Stimulated activated naive CD4-positive, alpha-beta T cell treated with Interleukin-2 at 50 U/mL for 16 hours (primary cell): ENCODE measurements around the gene RALGAPB.

Experiments used
- DNase-seq: peaks from one replicate; lab custom pipeline; 2025; lab: John Stamatoyannopoulos, UW

Gene RALGAPB

DNA sequence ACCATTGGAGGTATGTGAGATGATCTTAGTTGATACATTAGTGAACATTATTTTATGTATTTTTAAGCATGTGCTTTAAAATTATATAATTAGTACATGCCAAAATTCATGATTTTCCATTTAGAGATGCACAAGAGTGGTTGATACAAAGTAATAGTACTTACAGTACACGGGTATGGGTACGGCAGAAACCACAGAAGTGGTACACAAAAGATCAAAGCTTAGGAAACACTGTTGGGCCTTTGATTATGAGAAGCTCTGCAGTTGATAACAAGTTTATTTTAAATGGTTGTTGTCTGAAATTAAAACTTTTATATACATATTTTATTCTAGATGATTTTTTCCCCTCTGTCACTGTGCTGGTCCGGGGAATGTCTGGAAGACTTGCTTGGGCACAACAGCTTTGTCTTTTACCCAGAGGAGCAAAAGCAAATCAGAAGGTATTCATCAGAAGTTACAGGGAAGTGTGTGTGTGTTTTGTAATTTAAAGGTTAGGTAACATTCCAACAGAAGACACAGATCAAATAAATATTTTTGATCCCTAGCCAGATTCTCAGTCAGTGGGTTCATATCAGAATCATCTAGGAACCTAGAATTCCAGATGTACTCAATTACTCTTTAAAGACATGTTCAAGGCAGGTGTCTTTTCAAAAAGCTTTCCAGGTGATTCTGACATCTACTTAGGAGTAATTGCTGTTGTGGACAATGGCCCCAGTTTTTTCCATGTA, 75.9 kb downstream of the RALGAPB start:
- DNase-seq = no peak

DNA sequence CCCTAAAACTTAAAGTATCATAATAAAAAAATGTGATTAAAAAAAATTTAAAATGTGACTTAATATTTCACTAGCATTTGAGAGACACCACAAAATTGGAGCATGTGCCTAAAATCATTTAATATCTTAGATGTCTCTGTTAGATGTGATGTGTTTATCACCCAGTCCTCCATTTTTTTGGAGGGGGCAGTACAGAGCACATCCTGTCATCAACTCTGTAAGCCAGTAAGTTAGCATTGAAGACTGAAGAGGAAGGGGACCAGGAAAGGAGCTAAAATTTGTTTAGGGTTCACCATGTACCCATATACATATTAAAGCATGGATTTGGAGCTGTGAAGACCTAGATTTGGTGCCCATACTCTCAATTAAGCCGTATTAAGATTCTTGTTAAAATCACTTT, 77.6 kb downstream of the RALGAPB start:
- no peak for DNase-seq

DNA sequence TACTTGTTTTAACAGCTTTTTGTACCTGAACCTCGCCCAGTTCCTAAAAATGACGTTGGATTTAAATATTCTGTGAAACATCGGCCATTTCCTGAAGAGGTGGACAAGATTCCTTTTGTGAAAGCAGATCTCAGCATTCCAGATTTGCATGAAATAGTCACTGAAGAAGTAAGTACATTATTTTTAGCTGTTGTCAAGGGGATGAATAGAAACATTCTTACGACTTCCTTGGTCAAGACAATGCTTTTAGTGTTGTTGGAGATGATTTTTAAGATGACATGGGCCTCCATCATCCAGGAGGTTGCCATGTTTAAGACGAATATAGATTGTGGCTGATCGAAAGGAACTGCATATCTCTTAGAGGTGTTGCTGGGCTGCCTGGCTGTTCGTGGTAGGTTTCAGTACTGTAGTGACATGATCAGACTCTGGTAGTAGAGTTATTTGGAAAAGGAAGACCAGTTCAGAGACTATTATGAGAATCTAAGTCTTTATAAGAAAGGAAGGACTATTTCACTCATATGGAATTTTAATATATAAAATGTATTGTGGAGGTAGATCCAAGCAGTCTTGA, 78.5 kb downstream of the RALGAPB start:
- DNase-seq = no peak

DNA sequence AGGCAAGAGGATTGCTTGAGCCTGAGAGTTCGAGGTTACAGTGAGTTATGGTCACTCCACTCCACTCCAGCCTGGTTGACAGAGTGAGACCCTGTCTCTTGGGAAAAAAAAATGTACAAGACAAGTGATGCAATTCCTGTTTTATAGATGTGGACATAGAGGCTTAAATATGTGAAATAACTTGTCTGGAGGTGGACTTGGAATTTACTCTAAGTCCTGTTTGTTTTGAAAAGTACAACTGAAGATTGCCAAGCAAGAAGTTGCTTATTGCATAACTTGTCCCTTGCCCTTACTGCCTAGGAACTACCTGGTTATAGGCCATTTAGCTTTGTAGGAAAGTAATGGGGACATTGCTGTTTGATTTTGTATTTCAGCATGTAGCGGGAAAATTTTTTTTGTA, 82.3 kb downstream of the RALGAPB start:
- DNase-seq = no peak

DNA sequence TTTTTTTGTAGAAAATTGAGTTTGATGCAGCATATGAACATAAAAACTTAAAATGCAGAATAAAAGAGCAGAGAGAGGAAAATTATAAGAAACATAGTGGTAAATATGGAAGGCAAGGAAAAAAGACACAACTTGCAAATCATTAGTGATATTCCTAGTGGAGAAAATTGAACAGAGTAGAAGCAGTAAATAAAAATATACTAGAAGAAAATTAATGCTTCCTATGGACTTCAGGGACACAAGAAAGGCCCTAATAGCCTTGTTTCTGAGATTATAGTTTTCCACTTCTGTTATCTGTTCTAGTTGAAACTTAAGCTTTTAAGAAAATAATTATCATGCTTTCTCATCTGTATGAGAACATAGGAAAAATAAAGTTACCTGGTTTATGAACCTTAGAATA, 82.8 kb downstream of the RALGAPB start:
- no peak for DNase-seq

DNA sequence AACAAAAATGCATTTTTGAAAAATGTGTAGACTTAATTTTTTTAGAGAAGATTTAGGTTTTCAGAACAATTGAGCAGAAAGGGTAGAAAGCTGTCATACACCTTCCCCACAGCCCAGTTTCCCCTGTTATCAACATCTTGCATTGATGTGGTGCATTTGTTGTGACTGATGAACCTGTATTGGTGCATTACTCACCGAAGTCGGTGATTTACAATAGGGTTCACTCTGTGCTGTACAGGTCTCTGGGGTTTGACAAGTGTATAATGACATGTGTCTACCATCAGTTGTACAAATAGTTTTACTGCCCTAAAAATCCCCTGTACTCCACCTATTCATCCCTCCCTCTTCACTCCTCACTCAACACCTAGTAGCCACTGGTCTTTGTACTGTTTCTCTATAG, 84.5 kb downstream of the RALGAPB start:
- no peak for DNase-seq

DNA sequence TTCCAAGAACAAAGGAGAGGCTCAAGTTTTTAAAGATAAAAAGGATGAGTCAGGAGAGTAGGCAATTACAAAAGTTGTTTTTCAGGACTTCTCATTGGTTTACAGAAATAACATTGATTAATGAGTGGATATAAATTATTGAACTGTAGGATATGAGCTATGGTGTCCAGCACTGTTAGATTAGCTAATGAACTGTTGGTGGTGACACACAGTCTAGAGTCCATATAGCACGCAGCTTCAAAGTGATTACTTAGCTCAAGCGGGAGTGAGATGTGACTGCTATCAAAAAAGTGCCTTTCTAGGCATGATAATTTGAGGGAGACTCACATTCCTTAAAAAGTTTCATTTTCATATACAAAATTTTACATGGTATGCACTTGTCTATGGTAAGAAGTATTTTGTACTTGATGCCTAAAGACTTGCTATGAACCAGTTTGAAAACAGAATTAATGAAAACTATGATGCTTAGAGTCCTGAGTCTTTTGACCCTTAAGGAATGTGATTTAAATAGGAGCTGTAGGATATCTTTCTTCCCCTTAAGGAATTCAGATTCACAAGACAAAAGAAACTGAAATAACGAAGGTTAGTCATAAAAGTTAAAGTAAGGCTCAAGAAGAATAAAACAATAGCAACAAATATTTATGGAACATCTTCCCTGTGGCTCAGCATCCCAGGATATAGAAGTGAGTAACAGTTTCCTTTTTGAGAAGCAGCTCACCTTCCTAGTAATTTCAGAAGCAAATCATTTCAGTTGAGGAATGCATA, 86.1 kb downstream of the RALGAPB start:
- no peak for DNase-seq

DNA sequence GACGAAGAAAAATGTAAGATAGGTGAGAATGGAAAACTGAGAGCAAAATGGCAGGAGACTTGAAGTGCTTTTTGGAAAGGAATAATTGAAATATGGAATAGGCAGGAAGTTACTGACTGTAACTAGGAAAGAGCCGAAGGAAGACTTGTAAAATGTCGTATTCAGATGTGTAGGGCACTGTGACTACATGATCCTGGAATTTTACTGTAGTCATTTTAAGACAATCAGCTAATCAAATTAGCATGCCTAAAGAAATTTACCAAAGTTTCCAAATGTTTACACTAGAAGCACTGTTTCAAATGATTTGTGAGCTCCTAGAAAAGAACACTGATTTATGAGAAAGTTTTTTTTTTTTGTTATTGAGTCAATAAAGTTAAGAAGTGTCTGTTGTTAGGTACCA, 87.1 kb downstream of the RALGAPB start:
- no peak for DNase-seq

DNA sequence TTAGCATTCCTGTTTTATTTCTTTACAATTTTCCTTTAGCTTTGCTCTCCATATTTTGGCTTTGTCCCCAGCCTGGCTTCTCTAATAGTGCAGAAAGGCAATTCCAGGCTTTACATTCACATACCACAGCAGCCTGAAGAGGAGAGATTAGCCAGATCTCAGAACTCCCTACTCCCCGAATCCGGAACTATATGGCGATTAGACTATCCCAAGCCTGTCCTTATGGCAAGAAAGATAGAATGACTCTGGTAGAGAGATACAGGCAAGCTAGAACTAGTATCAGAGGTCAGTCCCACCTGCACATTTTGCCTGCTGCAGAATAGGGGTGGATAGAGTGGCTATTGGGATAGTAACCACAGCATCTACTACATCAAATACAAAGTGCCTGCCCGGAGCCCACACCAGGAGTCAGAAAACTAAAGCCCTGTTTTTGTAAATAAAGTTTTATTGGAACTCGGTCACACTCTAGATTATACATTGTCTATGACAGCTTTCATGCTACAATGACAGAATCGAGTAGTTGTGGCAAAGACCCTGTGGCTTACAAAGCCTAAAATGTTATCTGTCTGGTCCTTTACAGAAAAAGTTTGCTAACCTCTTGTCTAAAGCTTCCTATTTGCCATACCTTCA, 91.3 kb downstream of the RALGAPB start:
- no peak for DNase-seq

DNA sequence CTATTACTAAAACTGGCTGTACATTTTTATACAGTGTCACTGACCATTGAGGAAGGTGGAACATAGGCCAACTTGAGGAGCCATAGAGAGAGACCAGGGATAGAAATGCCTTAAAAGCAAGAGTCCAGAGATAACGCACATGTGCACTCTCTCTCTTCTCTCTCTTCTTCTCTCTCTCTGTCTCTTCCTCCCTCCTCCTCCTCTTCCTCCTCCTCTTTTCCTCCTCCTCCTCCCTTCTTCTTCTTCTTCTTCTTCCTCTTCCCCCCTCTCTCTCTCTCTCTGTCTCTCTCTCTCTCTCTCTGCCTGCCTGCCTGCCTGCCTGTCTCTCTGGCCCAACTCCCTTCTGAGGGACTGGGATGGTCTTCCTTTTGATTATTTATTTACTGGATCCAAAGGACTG, 92.0 kb downstream of the RALGAPB start:
- no peak for DNase-seq

DNA sequence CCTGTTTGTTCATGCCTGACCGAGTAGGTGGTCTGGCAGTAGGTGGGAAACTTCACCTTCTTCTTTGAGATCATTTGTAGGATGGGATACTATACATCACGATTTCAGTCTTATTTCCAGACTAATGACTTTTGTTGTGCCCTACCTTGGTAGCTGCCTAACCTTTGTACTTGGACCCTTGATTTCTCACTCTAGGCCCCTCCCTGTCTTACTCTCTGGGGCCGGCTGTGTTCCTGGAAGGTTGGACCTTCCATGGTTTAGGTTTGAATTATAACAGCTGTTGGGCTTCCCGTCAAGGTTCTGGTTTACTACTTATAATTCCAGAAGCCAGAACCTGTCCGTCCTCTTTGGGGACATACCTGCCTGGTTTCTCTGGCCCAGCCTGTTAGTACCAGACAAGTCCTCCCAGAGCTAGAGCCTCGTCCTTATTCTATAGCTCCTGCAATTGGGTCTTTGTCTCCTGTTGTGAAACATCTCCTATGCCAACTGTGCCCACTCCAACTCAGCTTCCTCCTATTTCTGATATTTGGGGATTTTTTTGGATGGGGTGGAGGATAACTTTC, 93.5 kb downstream of the RALGAPB start:
- no peak for DNase-seq

DNA sequence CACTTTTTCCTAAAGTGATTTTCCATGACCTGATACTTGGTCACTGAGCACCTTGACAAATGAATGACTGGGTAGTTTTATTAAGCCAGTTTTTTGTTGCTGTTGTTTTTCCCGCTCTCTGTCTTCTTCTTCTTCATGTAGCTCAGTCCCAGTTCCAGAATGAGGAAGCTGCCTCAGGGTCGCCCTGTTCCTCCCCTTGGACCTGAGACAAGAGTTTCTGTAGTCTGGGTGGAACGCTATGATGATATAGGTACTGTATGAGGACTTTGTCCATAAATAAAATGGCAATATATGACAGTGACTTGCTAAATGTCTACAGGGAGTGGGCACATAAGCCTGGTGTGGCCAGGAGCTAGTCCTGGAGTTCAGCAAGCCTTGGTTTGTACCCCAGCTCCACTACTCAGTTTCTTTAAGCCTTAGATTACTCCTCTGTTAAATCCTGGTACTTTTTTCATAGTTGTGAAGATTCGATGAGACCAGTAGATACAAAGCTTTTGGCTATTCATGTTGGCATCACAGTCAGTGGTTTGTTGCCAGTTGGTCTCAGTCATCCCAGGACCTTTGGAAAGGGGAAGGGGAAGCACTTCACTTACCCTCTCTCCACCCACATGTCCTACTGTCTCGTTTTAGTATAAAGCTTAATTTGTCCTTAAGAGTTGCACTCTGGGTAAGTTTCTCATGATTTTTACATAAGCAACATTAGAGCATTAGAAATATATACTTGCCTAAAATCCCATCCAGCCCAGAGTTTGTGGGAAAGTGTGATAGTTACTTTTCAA, 97.3 kb downstream of the RALGAPB start:
- DNase-seq = no peak

DNA sequence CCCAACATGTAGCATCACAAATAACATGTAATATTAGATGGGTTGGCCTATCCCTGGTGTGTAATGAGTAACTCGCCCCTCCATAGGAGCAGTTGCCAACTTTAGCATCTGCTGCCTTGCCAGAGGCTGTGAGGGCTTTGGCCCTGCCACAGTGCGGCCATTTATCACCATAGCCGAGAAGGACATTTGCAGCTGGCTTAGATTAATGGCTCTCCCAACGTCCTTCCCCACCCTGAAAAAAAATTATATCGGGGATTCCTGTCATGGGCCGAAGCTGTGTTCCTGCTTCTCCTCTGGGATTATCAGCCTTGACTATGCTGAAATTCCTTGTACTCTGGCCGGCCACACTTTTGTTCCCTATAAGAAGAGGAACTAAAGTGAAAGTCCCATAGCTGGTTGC, 100.8 kb downstream of the RALGAPB start:
- no peak for DNase-seq

DNA sequence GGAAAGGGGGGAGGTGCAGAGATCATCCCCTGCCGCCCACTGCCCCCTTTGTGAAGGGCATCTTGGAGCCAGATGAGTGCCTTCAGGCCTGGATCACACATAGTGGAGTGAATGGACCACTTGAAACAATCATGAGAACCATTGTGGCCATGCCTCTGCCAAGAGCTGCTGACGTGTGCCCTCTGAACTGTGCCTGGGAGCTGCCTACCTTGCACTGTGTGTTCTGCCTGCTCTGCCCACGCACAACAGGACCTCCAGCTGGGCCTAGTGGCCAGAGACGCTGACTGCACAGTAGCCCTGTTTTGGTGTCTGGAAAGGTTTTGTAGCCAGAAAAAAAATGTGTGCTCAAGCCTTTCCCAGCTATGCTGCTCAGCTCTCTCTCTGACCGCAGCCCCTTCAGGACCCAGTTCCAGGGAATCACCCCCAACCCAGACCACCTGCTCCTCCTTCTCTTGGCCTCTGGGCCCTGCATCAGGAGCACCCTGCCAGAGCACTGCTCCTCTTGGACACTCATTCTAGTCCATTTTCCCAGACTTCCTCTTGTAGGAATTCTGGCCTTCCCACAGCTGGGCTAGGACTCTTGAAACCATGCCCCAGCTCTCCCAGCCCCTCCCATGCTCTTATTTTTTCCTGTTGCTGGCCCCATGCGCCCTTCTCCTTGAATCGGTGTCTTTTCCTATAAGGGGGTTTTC, 106.7 kb downstream of the RALGAPB start:
- no peak for DNase-seq

DNA sequence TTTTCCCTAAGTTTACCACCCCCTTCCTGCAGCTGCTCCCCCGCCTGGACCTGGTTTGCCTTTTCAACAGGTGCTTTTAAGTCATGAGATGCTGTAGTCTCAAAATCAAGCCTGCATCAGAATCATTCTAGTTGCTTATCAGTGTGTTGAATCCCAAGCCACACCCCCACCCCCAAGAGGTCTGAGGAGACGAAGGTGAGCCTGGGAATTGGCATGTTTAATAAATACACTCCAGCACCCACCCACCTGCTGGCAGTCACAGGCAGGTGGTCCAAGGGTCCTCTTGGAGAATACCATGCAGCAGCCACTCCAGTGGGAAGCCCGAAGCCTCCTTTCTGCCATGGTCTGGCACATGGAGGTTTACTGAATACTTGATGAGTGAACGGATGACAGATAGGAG, 107.3 kb downstream of the RALGAPB start:
- no peak for DNase-seq

DNA sequence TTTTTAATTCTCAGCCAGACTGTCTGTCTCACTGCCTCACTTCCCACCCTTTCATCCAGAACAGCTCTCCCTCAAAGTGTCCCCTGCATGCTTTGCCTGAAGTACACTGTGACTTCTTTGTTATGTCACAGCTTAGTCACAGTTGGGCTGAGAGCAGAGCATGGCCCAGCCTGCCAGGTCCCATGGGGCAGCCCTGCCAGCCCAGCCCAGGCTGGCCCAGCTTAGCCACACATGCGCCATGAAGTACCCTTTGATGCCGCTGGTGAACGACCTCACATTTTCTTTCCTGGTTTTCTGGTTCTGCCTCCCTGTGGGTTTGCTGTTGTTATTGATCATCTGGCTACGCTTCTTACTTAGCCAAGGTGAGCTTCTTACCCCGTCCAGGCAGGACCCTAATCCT, 108.4 kb downstream of the RALGAPB start, which contains the start of gene ADIG:
ADIG (plus strand) TSS at position 185 of the 400 bp plus-strand sequence; CDS start at position 239, 54 bp downstream.
- DNase-seq = no peak

DNA sequence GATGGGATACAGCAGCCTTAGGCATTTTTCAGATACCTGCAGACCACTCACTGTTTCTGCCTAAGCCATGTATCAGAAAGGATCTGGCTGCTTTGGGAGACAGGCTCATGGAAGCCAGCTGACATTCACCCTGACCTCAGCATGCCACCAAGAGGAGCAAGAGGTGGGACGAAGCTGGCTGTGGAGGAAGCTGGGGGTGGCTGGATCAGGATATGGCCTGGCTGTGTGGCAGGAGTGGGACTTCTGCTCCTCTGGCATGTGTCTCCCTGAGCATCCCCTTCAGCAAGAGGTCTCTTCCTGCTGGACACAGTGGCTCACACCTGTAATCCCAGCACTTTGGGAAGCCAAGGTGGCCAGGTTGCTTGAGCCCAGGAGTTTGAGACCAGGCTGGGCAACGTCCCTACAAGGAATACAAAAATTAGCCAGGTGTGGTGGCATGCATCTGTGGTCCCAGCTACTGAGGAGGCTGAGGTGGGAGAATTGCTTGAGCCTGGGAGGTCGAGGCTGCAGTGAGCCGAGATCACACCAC, 109.3 kb downstream of the RALGAPB start:
- no peak for DNase-seq

DNA sequence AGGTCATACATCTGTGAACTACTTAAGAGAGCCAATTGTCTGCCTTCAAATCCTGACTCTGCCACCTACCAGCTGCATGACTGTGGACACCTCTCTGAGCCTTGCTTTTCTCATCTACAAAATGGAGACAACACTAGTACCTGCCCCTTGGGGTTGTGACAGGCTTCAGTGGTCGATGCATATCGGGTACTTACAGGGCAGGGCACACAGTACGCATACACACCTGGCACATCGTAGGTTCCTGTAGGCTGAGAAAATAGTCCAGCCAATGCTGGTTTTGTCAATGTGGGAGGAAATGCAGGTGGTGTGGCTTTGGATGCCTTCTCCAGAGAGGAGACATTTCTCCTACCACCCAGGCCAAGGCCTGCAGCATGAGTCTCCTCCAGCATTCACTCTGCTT, 110.7 kb downstream of the RALGAPB start:
- no peak for DNase-seq

DNA sequence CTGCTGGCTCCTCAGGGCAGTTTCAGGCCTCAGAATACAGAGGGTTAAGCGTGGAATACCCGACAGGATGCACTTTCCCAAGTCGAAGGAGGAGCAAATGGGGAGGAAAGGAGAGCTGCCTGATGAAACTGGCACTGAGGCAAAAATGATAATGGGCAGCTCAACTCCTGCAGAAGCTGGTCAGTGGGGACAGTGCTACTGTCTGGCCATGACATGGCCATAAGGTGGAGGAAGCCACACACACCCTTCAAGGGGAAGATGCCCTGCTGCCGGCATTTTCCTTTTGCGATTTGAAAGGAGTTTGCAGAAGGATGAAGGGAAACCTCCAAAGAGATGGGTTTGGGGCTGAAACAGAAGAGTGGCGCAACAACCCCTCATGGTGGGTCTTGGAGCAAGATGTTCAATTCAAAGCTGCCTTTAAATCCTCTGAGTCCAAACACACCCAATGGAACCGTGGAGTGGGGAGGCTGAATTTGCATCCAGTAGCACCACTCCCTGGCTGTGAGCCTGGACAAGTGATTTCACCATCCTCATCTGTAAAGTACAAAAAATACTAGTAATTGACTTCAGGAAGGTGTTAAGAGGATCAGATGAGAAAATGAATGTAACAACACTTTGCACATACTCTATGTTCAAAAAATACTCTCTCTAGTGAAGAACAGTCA, 111.6 kb downstream of the RALGAPB start:
- no peak for DNase-seq
